ENCODE measurements around the gene PGM5. TPM values are rescaled to one million over a fixed set of nuclear protein-coding genes. Genes with fewer than 3 reads are reported as not detected.
"Not testable (repeated sequence)": the region's sequence is repeated elsewhere in the genome, so short reads cannot be mapped to it uniquely, and the experiment has no call there.

PGM5 gene
- total RNA-seq, 1 experiment from 2014 or later: not detected

- H3K36me3 ChIP-seq (ENCODE audit: insufficient read depth, low read length, poor library complexity, severe bottlenecking); H3K9me3 ChIP-seq (ENCODE audit: low read depth, low read length, poor library complexity, severe bottlenecking); H3K27ac ChIP-seq (ENCODE audit: low read depth, low read length, poor library complexity, severe bottlenecking); H3K27me3 ChIP-seq (replicated peaks; ENCODE audit: insufficient read depth, low read depth, low read length, poor library complexity); H3K4me3 ChIP-seq (ENCODE audit: low read depth, low read length, poor library complexity, severe bottlenecking); BruUV-seq (replicated peaks); H3K4me1 ChIP-seq (ENCODE audit: insufficient read depth, low read length, poor library complexity, severe bottlenecking); CTCF ChIA-PET; POLR2A ChIA-PET (ENCODE audit: low non-redundant PET); intact Hi-C loops (cut with micrococcal nuclease; ENCODE audit: unreplicated experiment): not testable (repeated sequence)
- DNase-seq (ENCODE audit: low spot score): peak; percentile 0
Measured at GRCh38 chr9:68330531-68331173, 25.8 kb upstream of the PGM5 start.

GRCh38 chr9:68332122-68332521 is 24.3 kb upstream of the PGM5 start:
- H3K9me3 ChIP-seq (ENCODE audit: low read depth, low read length, poor library complexity, severe bottlenecking); intact Hi-C loops (cut with micrococcal nuclease; ENCODE audit: unreplicated experiment); H3K36me3 ChIP-seq (ENCODE audit: insufficient read depth, low read length, poor library complexity, severe bottlenecking); H3K27ac ChIP-seq (ENCODE audit: low read depth, low read length, poor library complexity, severe bottlenecking); H3K4me1 ChIP-seq (ENCODE audit: insufficient read depth, low read length, poor library complexity, severe bottlenecking); CTCF ChIA-PET; DNase-seq (ENCODE audit: low spot score); BruUV-seq (replicated peaks); H3K4me3 ChIP-seq (ENCODE audit: low read depth, low read length, poor library complexity, severe bottlenecking); H3K27me3 ChIP-seq (replicated peaks; ENCODE audit: insufficient read depth, low read depth, low read length, poor library complexity); POLR2A ChIA-PET (ENCODE audit: low non-redundant PET): not testable (repeated sequence)

- H3K9me3 ChIP-seq (ENCODE audit: low read depth, low read length, poor library complexity, severe bottlenecking); CTCF ChIA-PET; H3K4me1 ChIP-seq (ENCODE audit: insufficient read depth, low read length, poor library complexity, severe bottlenecking); POLR2A ChIA-PET (ENCODE audit: low non-redundant PET); BruUV-seq (replicated peaks); H3K27ac ChIP-seq (ENCODE audit: low read depth, low read length, poor library complexity, severe bottlenecking); H3K36me3 ChIP-seq (ENCODE audit: insufficient read depth, low read length, poor library complexity, severe bottlenecking); DNase-seq (ENCODE audit: low spot score); H3K4me3 ChIP-seq (ENCODE audit: low read depth, low read length, poor library complexity, severe bottlenecking); H3K27me3 ChIP-seq (replicated peaks; ENCODE audit: insufficient read depth, low read depth, low read length, poor library complexity); intact Hi-C loops (cut with micrococcal nuclease; ENCODE audit: unreplicated experiment): not testable (repeated sequence)
Measured at GRCh38 chr9:68335935-68336334, 20.5 kb upstream of the PGM5 start.

GRCh38 chr9:68336639-68337339 is 19.6 kb upstream of the PGM5 start:
- H3K4me1 ChIP-seq (ENCODE audit: insufficient read depth, low read length, poor library complexity, severe bottlenecking); H3K4me3 ChIP-seq (ENCODE audit: low read depth, low read length, poor library complexity, severe bottlenecking); H3K27ac ChIP-seq (ENCODE audit: low read depth, low read length, poor library complexity, severe bottlenecking); BruUV-seq (replicated peaks); DNase-seq (ENCODE audit: low spot score); H3K27me3 ChIP-seq (replicated peaks; ENCODE audit: insufficient read depth, low read depth, low read length, poor library complexity); POLR2A ChIA-PET (ENCODE audit: low non-redundant PET); H3K36me3 ChIP-seq (ENCODE audit: insufficient read depth, low read length, poor library complexity, severe bottlenecking); CTCF ChIA-PET; H3K9me3 ChIP-seq (ENCODE audit: low read depth, low read length, poor library complexity, severe bottlenecking); intact Hi-C loops (cut with micrococcal nuclease; ENCODE audit: unreplicated experiment): not testable (repeated sequence)

GRCh38 chr9:68338000-68338399 is 18.4 kb upstream of the PGM5 start:
- H3K36me3 ChIP-seq (ENCODE audit: insufficient read depth, low read length, poor library complexity, severe bottlenecking); BruUV-seq (replicated peaks); H3K4me1 ChIP-seq (ENCODE audit: insufficient read depth, low read length, poor library complexity, severe bottlenecking); POLR2A ChIA-PET (ENCODE audit: low non-redundant PET); H3K27ac ChIP-seq (ENCODE audit: low read depth, low read length, poor library complexity, severe bottlenecking); DNase-seq (ENCODE audit: low spot score); H3K9me3 ChIP-seq (ENCODE audit: low read depth, low read length, poor library complexity, severe bottlenecking); intact Hi-C loops (cut with micrococcal nuclease; ENCODE audit: unreplicated experiment); H3K4me3 ChIP-seq (ENCODE audit: low read depth, low read length, poor library complexity, severe bottlenecking); H3K27me3 ChIP-seq (replicated peaks; ENCODE audit: insufficient read depth, low read depth, low read length, poor library complexity); CTCF ChIA-PET: not testable (repeated sequence)

- DNase-seq (ENCODE audit: low spot score); intact Hi-C loops (cut with micrococcal nuclease; ENCODE audit: unreplicated experiment); POLR2A ChIA-PET (ENCODE audit: low non-redundant PET); H3K4me3 ChIP-seq (ENCODE audit: low read depth, low read length, poor library complexity, severe bottlenecking); BruUV-seq (replicated peaks); H3K4me1 ChIP-seq (ENCODE audit: insufficient read depth, low read length, poor library complexity, severe bottlenecking); H3K27ac ChIP-seq (ENCODE audit: low read depth, low read length, poor library complexity, severe bottlenecking); H3K27me3 ChIP-seq (replicated peaks; ENCODE audit: insufficient read depth, low read depth, low read length, poor library complexity); H3K36me3 ChIP-seq (ENCODE audit: insufficient read depth, low read length, poor library complexity, severe bottlenecking); H3K9me3 ChIP-seq (ENCODE audit: low read depth, low read length, poor library complexity, severe bottlenecking): not testable (repeated sequence)
- CTCF ChIA-PET: interaction anchor here (0.6 to 0.7 kb wide), 3 partner anchors 90 to 166 kb away, joined by 3 to 13 read pairs (median 7); no protein-coding TSS in a partner anchor
Measured at GRCh38 chr9:68342265-68343025, 14.0 kb upstream of the PGM5 start.

GRCh38 chr9:68343242-68343641 is 13.2 kb upstream of the PGM5 start:
- H3K4me1 ChIP-seq (ENCODE audit: insufficient read depth, low read length, poor library complexity, severe bottlenecking); H3K36me3 ChIP-seq (ENCODE audit: insufficient read depth, low read length, poor library complexity, severe bottlenecking); H3K27me3 ChIP-seq (replicated peaks; ENCODE audit: insufficient read depth, low read depth, low read length, poor library complexity); BruUV-seq (replicated peaks); H3K4me3 ChIP-seq (ENCODE audit: low read depth, low read length, poor library complexity, severe bottlenecking); POLR2A ChIA-PET (ENCODE audit: low non-redundant PET); H3K9me3 ChIP-seq (ENCODE audit: low read depth, low read length, poor library complexity, severe bottlenecking); DNase-seq (ENCODE audit: low spot score); CTCF ChIA-PET; intact Hi-C loops (cut with micrococcal nuclease; ENCODE audit: unreplicated experiment); H3K27ac ChIP-seq (ENCODE audit: low read depth, low read length, poor library complexity, severe bottlenecking): not testable (repeated sequence)

Measured in A673 (cell line).